A549 (cell line): ENCODE data around the gene FOXJ3.

ENCODE experiments used
- BHLHE40 ChIP-seq: IDR thresholded peaks from 2 replicates; pipeline ENCODE4 v1.6.1; 2012; ENCODE audit warnings: low read depth, low read length, inconsistent platforms
- CHD4 ChIP-seq: fragments of 200-600 bp; sonication (generic); IDR thresholded peaks from 2 replicates; pipeline ENCODE4 v1.6.1; 2016; ENCODE audit warnings: antibody characterized with exemption, mild to moderate bottlenecking, borderline replicate concordance
- CTCF ChIP-seq: fragments of >200 bp; sonication (Bioruptor Twin); formaldehyde crosslinking; IDR thresholded peaks from 3 replicates; pipeline ENCODE4 v1.5.1; 2016
- EHMT2 ChIP-seq: fragments of 200-600 bp; sonication (generic); IDR thresholded peaks from 2 replicates; pipeline ENCODE4 v1.6.1; 2016; ENCODE audit warnings: antibody characterized with exemption, low read depth, mild to moderate bottlenecking, moderate library complexity
- ELK1 ChIP-seq: fragments of 150-350 bp; IDR thresholded peaks from 2 replicates; pipeline ENCODE4 v1.6.1; 2014; ENCODE audit warnings: low read depth, mild to moderate bottlenecking, low read length
- HOXA7 ChIP-seq: fragments of 250-450 bp; sonication (Bioruptor Pico); IDR thresholded peaks from 2 replicates; pipeline ENCODE4 v1.5.0; 2020; ENCODE audit warnings: mild to moderate bottlenecking, moderate library complexity
- MAFK ChIP-seq: fragments of 450-650 bp; IDR thresholded peaks from 2 replicates; pipeline ENCODE4 v1.6.1; 2014; ENCODE audit not compliant: partially characterized antibody
- MAZ ChIP-seq: fragments of 150-350 bp; IDR thresholded peaks from 2 replicates; pipeline ENCODE4 v1.6.1; 2014; ENCODE audit warnings: antibody characterized with exemption, low read depth, low read length, borderline replicate concordance
- RARB ChIP-seq: fragments of 250-450 bp; sonication (Bioruptor Pico); IDR thresholded peaks from 2 replicates; pipeline ENCODE4 v1.8.0; 2021; ENCODE audit warnings: mild to moderate bottlenecking, moderate library complexity
- RFX5 ChIP-seq: fragments of 450-650 bp; IDR thresholded peaks from 2 replicates; pipeline ENCODE4 v1.7.1; 2014; ENCODE audit warnings: antibody characterized with exemption, mild to moderate bottlenecking, moderate library complexity
- ZSCAN20 ChIP-seq: fragments of 250-450 bp; sonication (Bioruptor Pico); IDR thresholded peaks from 2 replicates; pipeline ENCODE4 v1.8.0; 2022; ENCODE audit warnings: mild to moderate bottlenecking, moderate library complexity

DNA sequence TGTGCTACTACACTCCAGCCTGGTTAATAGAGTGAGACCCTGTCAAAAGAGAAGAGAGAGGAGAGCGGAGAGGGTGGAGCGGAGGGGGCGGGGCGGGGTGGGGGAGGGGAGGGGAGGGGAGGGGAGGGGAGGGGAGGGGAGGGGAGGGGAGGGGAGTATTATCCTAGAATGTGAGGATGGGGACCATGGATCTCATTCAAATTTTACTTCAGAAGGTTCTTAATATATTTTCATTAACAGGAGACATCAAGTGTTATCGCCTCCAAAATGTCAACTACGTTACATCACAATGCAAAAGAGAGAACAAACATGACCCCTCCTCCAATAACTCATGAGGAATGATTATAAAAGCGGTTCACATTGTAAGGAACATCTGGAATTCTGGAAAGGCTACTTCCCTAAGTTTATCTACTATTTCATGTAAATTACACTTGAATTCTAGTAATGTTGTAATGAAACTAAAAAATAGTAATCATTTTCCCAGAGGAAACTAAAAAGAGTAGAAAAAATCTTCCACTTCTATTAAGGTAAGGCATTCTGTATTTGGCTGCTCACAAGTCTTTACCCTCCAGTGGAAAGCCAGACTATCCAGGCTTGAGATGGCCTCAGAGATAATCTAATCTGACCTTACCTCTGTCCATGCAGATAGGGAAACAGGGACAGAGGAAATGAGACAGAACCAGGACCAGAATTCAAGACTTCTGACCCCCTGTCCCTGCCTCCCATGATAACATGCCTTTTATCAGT lies 151.7 kb downstream of the FOXJ3 start:
- TF ChIP-seq BHLHE40 (no peak), CHD4 (no peak), ZSCAN20 (CRISPR knock-in tag) (no peak), RARB (CRISPR knock-in tag) (no peak), MAZ (no peak), ELK1 (no peak), CTCF (no peak), MAFK (no peak), RFX5 (no peak), EHMT2 (no peak), HOXA7 (no peak)
